Measurements from ENCODE around the gene ASF1B. TPM values are rescaled to one million over a fixed set of nuclear protein-coding genes. Genes with fewer than 3 reads are reported as not detected.
A peak's percentile ranks its signal among the peaks of the same experiment; 100 is the strongest.

ASF1B gene
- total RNA-seq, 1 donor from 2014 or later: 4.0 TPM

DNA sequence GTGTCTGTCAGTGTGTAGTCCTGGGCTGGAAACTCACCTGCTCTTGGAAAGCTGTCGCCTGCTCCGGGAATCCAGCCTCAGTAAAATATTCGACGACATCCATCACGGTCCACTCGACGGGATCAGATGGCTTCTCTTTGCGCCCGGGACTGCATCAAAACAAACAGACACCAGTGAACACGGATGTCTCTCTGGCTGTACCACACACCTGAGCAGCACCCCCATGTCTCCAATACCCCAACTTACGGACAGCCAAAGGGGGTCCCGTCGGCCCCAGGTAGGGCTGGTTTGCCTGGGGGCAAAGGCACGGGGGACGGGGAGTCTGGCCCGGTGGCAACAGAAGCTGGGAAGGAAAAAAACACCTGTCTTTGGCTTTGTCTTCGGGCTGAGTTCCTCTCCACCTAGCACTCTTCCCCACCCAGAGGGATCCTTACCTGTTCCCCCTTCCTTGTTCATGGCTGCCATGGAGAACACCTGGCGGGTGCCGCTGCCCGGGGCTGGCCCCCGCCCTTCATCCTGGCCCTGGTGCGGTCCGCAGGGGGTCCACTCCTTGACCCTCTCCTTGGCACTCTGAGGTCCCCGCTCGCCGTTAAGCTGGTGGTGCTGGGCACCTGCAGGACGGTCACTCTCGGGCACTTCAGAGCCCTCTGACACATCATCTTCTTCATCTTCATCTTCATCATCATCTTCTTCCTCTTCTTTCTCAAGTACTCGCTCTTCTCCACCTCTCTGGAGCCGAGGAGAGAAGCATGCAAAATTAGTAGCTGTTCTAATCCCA lies 47.6 kb downstream of the ASF1B start:
- DNase-seq (ENCODE audit: low read depth in 2 of 2): no peak

DNA sequence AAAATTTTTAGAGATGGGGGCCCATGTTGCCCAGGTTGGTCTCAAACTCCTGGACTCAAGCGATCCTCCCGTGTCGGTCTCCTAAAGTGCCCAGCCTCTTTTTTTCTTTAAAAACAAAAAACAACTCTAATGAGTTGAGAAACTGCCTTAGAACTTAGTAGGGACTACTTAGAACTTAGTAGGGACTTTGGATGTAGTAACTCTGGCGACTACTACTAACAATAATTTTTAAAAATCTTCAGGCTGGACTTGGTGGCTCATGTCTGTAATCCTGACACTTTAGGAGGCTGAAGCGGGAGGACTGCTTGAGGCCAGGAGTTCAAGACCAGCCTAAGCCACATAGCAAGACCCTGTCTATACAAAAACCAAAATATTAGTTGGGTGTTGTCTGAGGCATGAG lies 50.3 kb downstream of the ASF1B start:
- no peak for DNase-seq (ENCODE audit: low read depth in 2 of 2)

DNA sequence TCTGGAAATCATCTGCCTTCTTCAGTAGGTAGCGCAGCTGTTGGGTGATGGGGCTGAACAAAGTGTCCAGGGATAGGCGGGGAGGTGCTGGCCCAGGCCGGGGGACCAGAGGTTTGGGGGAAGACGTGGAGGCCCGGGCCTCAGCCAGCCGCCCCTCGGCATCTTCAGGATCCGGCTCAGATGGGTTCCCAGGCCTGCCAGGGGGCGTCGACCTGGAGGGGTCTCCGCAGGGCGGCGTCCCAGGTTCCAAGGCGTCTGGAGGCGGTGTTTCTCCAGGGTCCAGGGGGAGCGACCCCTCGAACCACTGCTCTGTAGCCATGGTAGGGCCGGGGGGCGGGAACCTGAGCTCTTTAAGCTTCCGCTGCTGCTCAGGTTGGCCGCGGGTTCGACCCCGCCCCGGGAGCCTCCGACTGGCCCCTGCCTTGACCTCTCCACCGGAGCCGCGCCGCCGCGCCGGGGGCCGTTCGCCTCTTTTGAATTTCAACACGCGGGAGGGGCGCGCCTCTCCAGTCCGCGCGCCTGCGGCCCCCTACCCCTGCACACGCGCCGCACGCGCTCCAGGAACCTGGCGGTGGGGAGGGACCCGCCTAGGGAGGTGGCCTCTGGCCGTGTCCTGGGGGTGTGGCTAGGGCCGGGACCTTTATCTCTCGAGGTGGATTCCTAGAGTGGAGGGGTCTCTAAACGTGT lies 50.9 kb downstream of the ASF1B start, which contains the start of gene C19orf67:
C19orf67 (minus strand) TSS at position 475 of the 687 bp plus-strand sequence; CDS start at position 319, 156 bp downstream.
- no peak for DNase-seq (ENCODE audit: low read depth in 2 of 2)

DNA sequence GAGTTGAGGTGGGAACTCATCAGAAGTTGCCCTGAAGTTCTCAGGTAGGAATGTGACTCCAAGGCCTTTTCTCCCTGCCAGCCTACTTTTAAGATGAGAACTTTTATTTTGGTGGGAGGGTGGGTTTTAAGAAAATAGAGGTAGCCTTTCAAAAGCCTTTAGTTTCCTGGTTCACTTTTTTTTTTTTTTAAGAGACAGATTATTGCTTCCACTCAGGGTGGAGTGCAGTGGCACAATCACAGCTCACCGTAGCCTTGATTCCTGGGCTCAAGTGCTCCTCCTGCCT lies 53.8 kb downstream of the ASF1B start:
- DNase-seq (ENCODE audit: low read depth in 2 of 2): no peak

DNA sequence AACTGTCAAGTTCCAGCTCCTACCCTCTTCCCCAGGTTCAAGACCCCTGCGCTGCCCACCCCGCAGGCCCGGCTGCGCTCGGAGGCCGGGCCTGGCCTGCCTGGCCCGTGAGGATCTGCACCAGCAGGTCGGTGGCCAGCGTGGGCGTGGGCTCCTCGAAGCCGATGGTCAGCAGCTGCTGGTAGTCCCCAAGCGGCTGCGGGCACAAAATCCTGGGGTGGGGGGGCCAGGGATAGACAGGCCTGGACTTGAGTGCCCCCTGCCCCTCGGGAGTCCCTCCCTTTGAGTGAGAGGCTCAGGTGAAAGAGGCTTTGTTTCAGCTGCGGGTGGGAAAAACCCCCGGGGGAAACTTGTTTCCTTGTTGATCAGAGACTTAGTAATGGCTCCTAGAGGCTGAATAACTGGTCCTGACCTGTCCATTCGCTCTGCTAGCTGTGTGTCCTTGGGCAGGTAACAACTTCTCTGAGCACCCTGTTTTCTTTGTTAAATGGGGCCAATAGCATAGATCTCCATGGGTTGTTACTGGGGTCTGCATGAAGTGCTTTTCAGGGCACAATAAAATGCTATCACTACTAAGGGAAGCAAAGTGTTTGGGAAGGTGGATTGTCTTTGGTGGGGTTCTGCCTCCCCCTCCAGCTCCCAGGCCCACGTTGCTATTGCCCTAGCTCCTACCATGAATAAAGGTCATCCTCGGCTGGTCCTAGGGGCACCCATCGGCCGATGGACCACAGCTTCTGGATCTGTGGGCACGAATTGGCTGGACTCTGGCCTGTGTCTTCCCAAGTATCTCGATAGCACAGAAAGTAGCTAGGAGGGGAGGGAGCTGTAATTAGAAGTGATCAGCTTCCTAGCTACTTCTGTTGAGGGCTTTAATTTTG lies 54.4 kb downstream of the ASF1B start:
- peak in 1 of 2 donors; percentile 39 for DNase-seq (ENCODE audit: low read depth in 2 of 2)

DNA sequence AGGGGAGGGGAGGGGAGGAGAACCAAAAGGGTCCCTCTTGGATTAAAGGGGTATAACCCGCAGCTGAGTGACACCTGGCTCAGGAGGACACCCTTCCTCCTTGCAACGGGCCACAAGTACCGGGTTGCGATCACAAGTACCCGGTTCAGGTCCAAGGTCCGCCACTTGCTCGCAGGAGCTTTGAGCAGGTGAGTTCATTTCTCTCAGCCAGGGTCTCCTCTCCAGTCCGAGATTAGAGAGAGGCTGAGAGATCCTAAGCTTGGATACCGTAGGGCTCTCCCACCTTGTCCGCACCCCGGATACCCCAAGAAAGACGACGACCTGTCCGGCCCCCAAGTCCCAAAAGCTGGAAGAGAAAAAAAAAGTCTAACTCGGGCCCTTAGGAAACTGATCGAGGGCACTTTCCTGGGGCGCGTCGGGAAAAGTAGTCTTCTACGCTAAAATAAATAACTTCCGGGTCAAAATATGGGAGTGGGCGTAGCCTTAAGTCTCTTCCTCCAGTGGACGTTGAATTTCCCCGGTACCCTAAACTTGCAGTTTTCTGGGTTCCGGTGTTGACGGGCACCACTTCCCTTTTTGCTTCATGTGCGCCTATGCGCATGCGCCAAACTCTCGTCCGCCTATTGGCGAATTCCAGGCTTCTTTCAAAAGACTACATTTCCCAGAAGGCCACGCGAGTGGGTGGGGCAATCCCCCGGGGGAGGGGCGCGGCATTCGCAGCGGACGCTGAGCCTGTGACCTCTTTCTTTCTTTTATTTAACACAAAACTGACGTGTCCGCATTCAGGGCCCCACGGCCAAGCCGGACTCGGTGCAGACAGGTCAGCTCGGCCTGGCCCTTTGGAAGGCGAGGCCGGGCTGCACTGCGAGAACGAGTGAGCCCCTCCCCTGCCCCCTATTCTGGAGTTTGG lies 55.2 kb downstream of the ASF1B start:
- peak; percentile 99 for DNase-seq (ENCODE audit: low read depth in 2 of 2)

DNA sequence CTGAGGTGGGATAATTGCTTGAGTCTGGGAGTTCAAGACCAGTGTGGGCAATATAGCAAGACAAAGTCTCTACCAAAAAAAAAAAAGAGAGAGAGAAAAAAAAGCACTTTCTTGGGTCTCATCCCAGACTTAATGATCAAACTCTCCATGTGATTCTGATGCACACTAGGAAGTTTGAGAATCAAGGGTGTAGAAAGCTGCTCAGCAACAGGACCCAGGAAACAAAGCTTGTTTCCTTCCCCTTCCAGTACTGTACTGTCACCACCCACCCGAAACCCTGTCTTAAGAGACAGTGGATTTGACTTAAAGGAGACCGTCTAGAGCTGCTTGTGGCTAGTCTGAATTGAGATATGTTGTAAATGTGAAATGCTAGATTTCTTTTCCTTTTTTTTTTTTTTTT lies 58.0 kb downstream of the ASF1B start:
- no peak for DNase-seq (ENCODE audit: low read depth in 2 of 2)

DNA sequence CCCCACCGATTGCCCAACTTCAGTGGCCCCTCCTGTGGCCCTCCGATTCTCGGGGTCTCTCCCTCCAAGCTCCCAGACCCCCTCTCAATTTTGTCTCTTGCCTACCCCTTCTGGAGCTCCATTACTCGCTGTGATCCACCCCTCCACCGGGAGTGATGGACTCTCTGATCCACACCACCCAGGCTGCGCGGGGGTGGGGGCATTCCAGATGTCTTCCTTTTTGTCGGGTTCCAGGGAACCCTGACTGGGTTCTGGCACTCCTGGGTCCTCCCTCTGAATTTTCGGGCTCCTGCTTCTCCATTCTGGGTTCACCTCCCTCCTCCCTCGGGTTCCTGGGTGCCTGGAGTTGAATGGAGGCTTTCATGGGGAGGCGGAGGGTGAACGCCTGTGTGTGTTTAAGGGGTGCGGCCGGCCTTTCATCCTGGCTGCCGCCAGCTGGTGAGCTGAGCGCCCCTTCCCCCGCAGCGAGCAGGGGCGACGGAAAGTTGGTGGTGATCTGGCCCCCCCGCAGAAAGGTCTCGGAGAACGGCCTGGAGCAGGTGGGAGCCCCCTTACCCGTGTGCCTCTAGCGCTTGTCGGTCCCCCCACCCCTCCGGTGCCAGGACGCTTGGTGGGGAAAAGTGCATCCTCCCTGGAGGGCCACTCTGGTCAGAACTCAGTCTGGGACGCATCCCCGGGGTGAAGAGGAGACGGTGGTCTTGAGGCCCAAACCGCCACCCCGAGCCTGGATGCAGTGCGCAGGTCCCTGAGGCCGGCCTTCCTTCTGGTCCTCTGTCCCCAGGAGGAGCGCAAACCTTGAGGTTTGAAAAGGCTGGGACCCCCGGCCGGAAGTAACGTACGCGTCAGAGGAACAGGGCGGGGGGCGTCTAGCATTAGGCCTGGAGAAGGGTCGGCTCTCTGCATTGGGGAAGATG lies 62.2 kb downstream of the ASF1B start:
- peak in 1 of 2 donors; percentile 17 for DNase-seq (ENCODE audit: low read depth in 2 of 2)

DNA sequence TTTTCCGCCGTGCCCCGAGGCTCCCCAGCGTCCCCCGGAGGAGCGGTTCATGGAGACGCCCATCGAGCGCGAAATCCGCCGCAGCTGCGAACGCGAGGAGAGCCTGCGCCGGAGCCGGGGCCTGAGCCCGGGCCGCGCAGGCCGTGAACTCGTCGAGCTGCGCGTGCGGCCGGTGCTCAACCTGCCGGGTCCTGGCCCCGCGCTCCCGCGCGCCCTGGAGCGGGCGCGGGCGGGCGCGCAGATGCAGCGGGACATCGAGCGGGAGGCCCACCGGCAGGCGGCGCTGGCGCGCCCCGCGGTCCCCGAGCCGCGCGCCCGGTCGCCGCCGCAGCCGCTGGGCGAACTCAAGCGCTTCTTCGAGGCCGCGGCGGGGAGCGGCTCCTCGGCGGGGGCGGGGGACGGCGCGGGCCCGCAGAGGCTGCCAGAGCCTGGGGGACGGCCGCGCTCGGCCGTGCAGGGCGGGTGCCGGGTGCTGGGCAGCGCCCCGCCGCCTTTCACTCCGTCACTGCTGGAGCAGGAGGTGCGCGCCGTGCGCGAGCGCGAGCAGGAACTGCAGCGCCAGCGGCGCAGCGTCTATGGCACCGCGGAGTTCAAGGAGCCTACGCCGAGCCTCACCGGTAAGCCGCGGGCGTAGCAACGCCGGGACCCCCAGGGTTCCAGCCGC lies 63.0 kb downstream of the ASF1B start:
- DNase-seq (ENCODE audit: low read depth in 2 of 2): peak; percentile 83

DNA sequence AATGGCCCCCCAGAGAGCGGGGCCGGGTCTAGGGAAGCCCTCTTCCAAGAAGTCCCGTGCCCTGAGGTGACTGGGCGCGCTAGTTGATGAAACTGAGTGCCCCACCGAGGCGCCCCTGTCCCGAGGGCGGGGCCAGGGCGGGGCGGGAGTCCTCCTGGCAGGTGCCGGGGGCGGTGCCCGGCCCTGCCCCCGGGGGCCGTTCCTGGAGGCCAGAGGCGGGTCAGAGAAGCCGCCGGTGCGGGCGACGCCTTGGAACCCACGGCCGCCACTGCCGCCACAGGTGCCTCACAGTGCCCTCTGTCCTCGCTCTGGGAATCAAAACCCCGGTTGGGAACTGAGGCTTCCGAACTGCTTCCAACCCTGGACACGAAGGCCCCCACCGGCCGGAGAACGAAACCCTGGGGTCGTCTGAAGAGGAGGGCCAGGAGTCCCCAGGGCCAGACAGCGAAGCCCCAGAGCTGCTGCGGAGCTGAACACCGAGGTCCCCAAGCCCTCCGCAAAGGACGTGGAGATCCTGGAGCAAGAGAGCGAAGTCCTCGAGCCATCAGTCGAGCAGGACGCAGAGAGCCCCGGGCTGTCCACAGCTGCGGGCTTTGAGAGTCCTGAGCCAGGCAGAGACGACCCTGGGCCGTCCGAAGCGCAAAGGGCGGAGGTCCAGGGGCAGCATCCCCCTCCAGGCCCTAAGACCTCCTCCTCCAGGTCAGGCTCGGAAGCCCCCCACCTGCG lies 63.7 kb downstream of the ASF1B start, which contains the start of gene MISP3:
MISP3 (plus strand) TSS at position 252 of the 726 bp plus-strand sequence. CDS start 524 bp downstream, outside the sequence.
- DNase-seq (ENCODE audit: low read depth in 2 of 2): peak; percentile 49 to 56

DNA sequence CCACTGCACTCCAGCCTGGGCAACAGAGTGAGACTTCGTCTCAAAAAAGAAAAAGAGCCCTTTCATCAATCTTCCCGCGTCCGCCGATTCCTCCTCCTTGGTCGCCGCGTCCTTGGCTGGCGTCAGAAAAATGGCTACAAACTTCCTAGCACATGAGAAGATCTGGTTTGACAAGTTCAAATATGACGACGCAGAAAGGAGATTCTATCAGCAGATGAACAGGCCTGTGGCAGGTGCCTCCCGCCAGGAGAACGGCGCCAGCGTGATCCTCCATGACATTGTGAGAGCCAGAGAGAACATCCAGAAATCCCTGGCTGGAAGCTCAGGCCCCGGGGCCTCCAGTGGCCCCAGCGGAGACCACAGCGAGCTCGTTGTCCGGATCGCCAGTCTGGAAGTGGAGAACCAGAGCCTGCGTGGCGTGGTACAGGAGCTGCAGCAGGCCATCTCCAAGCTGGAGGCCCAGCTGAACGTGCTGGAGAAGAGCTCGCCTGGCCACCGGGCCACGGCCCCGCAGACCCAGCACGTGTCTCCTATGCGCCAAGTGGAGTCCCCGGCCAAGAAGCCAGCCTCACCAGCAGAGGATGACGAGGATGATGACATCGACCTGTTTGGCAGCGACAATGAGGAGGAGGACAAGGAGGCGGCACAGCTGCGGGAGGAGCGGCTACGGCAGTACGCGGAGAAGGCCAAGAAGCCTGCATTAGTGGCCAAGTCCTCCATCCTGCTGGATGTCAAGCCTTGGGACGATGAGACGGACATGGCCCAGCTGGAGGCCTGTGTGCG lies 65.9 kb downstream of the ASF1B start:
- DNase-seq (ENCODE audit: low read depth in 2 of 2): no peak

Other genes with a start within 250 kb of the ASF1B start
- gene BRME1, start 230.5 kb downstream of the ASF1B start, total RNA-seq: under 0.01 and 0.20 TPM in 2 replicates
- gene CC2D1A, start 230.4 kb downstream of the ASF1B start, total RNA-seq: 3.3 and 3.8 TPM in 2 replicates
- gene PODNL1, start 198.2 kb downstream of the ASF1B start, total RNA-seq: not detected in 2 replicates
- 6.1 and 8.5 TPM in 2 replicates for gene DCAF15, start 184.1 kb downstream of the ASF1B start, total RNA-seq
- gene RFX1, start 130.3 kb downstream of the ASF1B start, total RNA-seq: 1.3 and 2.2 TPM in 2 replicates
- not detected in 2 replicates for gene RLN3, start 108.4 kb downstream of the ASF1B start, total RNA-seq
- 1.2 and 4.1 TPM in 2 replicates for gene IL27RA, start 104.8 kb downstream of the ASF1B start, total RNA-seq
- gene PALM3, start 74.5 kb downstream of the ASF1B start, total RNA-seq: not detected in 2 replicates
- 0.22 TPM in 1 of 2 replicates, not detected in the other for gene MISP3, start 63.8 kb downstream of the ASF1B start, total RNA-seq
- not detected in 2 replicates for gene C19orf67, start 50.8 kb downstream of the ASF1B start, total RNA-seq
- gene SAMD1, start 45.8 kb downstream of the ASF1B start, total RNA-seq: 8.3 and 18.3 TPM in 2 replicates
- 27.0 and 32.9 TPM in 2 replicates for gene PRKACA, start 18.8 kb downstream of the ASF1B start, total RNA-seq
- gene ADGRL1, start 69.6 kb upstream of the ASF1B start, total RNA-seq: 3.3 and 5.4 TPM in 2 replicates
- gene ADGRE5, start 244.9 kb upstream of the ASF1B start, total RNA-seq: 4.8 and 10.9 TPM in 2 replicates